ENCODE results near the gene RXRG. TPM values are rescaled to one million over a fixed set of nuclear protein-coding genes. Genes with fewer than 3 reads are reported as not detected.

The RXRG gene
- total and polyA plus RNA-seq, 11 donors: 0.91 to 11.4 (median 2.3) TPM

DNA sequence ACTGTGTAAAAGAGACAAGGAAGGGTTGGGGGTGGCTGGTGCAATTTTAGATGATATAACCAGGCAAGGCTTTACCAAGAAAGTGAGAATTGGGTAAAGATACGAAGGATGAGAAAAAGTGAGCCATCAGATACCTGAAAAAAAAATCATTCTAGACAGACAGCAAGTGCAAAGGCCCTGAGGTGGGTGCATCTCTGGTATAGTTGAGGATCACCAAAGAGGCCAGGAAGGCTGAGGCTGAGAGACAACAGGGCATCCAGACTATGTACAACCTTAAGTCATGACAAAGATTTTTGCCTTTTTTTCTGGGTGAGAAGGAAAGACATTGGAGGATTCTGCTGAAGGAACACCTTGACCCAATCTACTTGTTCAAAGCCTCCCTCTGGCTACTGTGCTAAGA, 29.9 kb downstream of the RXRG start:
- Histone ChIP-seq H3K4me1 (peaks cover 0 to 22% (median 5%) of the 10 kb centered on the region in 12 donors), H3K4me3 (no peak overlapping the region), H3K27ac (no peak overlapping the region), H3K36me3 (peaks cover 0 to 8% (median 0%) of the 10 kb centered on the region in 9 donors), H3K27me3 (peaks cover 0 to 3% (median 0%) of the 10 kb centered on the region in 9 donors), H3K9me3 (no peaks in the 10 kb centered on the region)
- DNase-seq (no peak), ATAC-seq (no peak)
- no peak for TF ChIP-seq CTCF (IDR thresholded peaks at IDR 0.05)
- no peak for TF ChIP-seq POLR2A (IDR thresholded peaks at IDR 0.05)
- intact Hi-C loops (cut with DNase I): loop anchor here in 1 of 10 donors (10.0 kb wide), 1 partner anchor 130 kb away; the partner anchor contains the start of gene LRRC52
- WGBS, 4 donors: 77 to 96% (median 88%) methylated on average over 1 of the region's 1 CpG

- intact Hi-C loops (cut with DNase I): loop anchor here in 3 of 10 donors (5.0 to 10.0 kb wide), 3 partner anchors 73 to 130 kb away; partner anchors contain the start of gene LRRC52 (in 3 of the 3)
- no peak for DNase-seq
- no peak for ATAC-seq
- Histone ChIP-seq H3K27me3 (peaks cover 0 to 3% (median 0%) of the 10 kb centered on the region in 9 donors), H3K27ac (no peak overlapping the region), H3K36me3 (peaks cover 0 to 8% (median 0%) of the 10 kb centered on the region in 9 donors), H3K9me3 (no peaks in the 10 kb centered on the region), H3K4me1 (peaks cover 0 to 24% (median 6%) of the 10 kb centered on the region in 12 donors), H3K4me3 (no peak overlapping the region)
- 90 to 96% (median 95%) methylated on average over 3 of the region's 3 CpGs for WGBS, 4 donors
- TF ChIP-seq POLR2A (IDR thresholded peaks at IDR 0.05) (no peak), CTCF (IDR thresholded peaks at IDR 0.05) (no peak)
These were observed 30.3 kb downstream of the RXRG start for GRCh38 chr1:165414620-165415019.

- peaks cover 0 to 29% (median 6%) of the 10 kb centered on the region in 12 donors for H3K4me1 ChIP-seq
- H3K36me3 ChIP-seq: peaks cover 0 to 2% (median 0%) of the 10 kb centered on the region in 9 donors
- H3K9me3 ChIP-seq: no peaks in the 10 kb centered on the region
- no peak for DNase-seq
- H3K4me3 ChIP-seq: no peak overlapping the region
- no peak for ATAC-seq
- intact Hi-C loops (cut with DNase I): loop anchor here in 3 of 10 donors (5.0 to 10.0 kb wide), 3 partner anchors 76 to 133 kb away; partner anchors contain the start of gene LRRC52 (in 3 of the 3)
- TF ChIP-seq POLR2A (IDR thresholded peaks at IDR 0.05) (no peak), CTCF (IDR thresholded peaks at IDR 0.05) (no peak)
- peaks cover 0 to 3% (median 0%) of the 10 kb centered on the region in 9 donors for H3K27me3 ChIP-seq
- H3K27ac ChIP-seq: no peak overlapping the region
- WGBS, 4 donors: 73 to 87% (median 79%) methylated on average over 2 of the region's 2 CpGs
These were observed 33.5 kb downstream of the RXRG start for GRCh38 chr1:165411396-165411795.

DNA sequence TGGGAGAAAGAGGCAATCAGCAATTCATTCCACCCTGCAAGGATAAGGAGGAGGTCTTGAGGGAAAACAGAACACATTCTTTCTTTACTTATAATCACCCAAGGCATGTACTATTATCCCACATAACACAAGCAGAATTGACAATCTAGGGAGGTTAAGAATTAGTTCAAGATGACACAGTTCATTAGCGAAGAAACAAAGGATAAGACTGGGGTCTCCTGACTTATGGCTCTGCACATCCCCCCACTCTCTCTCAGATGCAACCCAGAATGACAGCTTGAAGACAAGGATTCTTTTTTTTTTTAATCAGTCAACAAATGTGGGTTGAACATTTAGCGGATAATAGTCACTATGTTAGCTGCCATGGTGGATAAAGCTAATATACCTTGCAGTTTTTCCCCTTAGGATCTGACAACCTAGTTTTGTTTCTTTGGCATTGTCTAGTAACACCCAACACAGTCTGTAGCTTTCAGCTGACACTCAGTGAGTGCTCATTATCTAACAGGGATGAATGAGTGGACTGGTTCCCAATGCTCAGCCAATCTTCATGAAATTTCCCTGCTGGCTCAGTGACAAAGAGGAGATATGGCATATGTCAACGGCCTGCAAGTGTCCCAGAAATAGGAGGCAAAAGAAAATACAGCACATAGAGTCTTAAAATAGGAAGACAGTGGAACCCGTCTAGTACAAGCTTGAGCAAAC, 35.1 kb downstream of the RXRG start:
- TF ChIP-seq POLR2A (IDR thresholded peaks at IDR 0.05): no peak
- TF ChIP-seq CTCF (IDR thresholded peaks at IDR 0.05): no peak
- WGBS, 4 donors: 32 to 36% (median 33%) methylated on average over 4 of the region's 4 CpGs
- no peaks in the 10 kb centered on the region for H3K36me3 ChIP-seq
- H3K27me3 ChIP-seq: no peaks in the 10 kb centered on the region
- peak in 4 of 5 donors; percentile 45 to 59 (median 55) for DNase-seq
- peaks cover 0 to 29% (median 6%) of the 10 kb centered on the region in 12 donors for H3K4me1 ChIP-seq
- H3K9me3 ChIP-seq: no peaks in the 10 kb centered on the region
- no peak overlapping the region for H3K4me3 ChIP-seq
- peak; percentile 93 to 95 (median 94) for ATAC-seq
- intact Hi-C loops (cut with DNase I): loop anchor here in 5 of 10 donors (2.0 to 10.0 kb wide), 6 partner anchors 77 to 505 kb away; partner anchors contain the start of gene LRRC52 (in 5 of the 5)
- H3K27ac ChIP-seq: peak overlapping the region in 1 of 12 donors; percentile 47
